D721Med (cell line): ENCODE measurements around the gene ZNF613.

ENCODE experiments used
- DNase-seq: peaks from one replicate; pipeline ENCODE4 v3.0.0; 2011; ENCODE audit warnings: low spot score; ENCODE audit not compliant: insufficient read length
- FAIRE-seq: peaks from 2 replicates; lab custom pipeline; 2011; peaks lifted over from hg19 to GRCh38; lab: Jason Lieb, UNC
- TF ChIP-seq, protein P1 (sequence below): IDR thresholded peaks from 2 replicates; pipeline ENCODE4 v1.5.1; 2012; ENCODE audit warnings: mild to moderate bottlenecking, control low read depth; ENCODE audit not compliant: insufficient read depth; ENCODE audit errors: missing control alignments

The ZNF613 gene

DNA sequence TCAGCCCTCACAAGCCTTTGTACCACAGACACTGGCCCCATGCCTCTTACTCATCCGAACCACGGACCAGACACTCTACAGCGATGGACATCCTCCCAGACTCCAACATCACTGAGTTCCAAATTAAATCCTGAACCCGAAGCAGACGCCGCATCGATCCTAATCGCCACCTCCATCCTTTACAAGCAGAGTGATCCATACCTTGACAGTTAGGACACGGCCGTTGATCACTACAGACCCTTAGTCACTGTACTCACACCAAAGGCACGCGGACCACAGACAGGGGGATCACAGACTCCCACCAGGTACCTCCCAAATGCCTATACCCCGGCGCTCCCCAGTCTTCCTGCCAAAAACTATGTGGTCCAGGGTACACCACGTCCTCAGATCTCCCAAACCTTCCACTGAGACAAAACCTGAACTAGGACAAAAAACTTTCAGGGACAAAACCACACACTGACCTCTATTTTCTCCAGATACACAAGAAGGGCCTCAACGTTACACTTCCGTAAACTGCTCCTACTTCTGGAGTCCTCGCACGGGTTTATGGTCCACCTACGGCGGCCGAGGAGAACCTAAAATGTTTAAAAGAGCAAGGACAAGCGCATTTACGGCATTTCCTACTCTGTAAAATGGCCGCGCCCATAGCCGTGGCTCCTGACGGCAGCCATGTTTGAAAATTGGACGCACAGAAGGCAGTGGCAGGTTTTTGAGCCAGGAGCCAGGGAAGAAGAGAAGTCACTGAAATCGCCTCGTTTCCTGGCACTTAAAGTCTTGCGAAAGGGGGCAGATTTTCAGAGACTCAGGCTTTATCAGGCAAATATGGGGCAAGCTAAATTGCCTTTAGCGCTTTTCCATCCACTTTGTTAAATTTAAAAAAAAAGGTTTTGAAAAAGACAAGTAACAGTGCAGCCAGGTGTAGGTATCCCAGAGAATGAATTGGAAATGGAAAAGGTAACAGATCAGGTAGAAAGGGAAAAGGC, 59.3 kb downstream of the ZNF613 start, which contains the start of gene ZNF350:
Gene ZNF350, minus strand, starts transcription at position 532 of the 983 bp plus-strand sequence. CDS start 12,480 bp downstream, outside the sequence.
- no peak for FAIRE-seq
- DNase-seq: peak; percentile 44
- TF ChIP-seq, protein P1, sequence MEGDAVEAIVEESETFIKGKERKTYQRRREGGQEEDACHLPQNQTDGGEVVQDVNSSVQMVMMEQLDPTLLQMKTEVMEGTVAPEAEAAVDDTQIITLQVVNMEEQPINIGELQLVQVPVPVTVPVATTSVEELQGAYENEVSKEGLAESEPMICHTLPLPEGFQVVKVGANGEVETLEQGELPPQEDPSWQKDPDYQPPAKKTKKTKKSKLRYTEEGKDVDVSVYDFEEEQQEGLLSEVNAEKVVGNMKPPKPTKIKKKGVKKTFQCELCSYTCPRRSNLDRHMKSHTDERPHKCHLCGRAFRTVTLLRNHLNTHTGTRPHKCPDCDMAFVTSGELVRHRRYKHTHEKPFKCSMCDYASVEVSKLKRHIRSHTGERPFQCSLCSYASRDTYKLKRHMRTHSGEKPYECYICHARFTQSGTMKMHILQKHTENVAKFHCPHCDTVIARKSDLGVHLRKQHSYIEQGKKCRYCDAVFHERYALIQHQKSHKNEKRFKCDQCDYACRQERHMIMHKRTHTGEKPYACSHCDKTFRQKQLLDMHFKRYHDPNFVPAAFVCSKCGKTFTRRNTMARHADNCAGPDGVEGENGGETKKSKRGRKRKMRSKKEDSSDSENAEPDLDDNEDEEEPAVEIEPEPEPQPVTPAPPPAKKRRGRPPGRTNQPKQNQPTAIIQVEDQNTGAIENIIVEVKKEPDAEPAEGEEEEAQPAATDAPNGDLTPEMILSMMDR: no peak

DNA sequence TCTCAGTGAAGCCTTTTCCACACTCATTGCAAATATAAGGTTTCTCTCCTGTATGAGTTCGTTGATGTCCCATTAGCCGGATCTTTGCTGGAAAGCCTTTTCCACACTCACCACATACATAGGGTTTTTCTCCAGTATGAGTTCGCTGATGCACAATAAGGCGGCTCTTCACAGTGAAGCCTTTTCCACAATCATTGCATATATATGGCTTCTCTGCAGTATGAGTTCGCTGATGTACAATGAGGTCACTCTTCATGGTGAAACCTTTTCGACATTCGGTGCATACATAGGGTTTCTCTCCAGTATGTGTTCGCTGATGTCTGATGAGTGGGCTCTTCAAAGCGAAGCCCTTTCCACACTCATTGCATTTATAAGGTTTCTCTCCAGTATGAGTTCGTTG, 66.2 kb downstream of the ZNF613 start:
- FAIRE-seq: no peak

DNA sequence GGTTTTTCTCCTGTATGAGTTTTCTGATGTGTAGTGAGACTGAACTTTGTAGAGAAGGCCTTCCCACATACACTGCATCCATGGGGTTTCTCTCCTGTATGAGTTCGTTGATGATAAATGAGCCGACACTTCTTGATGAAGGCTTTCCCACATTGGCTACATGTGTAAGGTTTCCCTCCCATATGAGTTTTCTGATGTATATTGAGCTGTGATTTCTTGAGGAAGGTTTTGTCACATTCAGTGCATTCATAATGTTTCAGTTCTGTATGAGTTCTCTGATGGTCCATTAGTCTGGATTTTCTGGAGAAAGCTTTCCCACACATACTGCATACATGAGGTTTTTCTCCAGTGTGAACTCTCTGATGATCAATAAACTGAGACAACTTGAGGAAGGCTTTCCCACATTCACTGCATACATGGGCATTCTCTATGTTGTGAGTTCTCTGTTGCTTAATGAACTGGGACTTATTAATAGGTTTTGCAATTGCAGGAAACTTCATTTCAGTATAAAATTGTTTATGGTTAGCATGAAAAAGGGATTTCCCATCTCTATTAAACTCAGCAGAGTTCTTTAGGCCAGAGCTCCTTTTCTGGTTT, 66.9 kb downstream of the ZNF613 start:
- TF ChIP-seq, protein P1: no peak
- no peak for DNase-seq
- no peak for FAIRE-seq

More for the DNA sequence above, 66.2 kb downstream of the ZNF613 start:
- DNase-seq: no peak
- TF ChIP-seq, protein P1: no peak
